Osteoblast (primary cell): ENCODE results near the gene VWA5B2. TPM values are rescaled to one million over a fixed set of nuclear protein-coding genes. Genes with fewer than 3 reads are reported as not detected.

Experiments
- DNase-seq: peaks from one replicate; pipeline ENCODE4 v3.0.0; 2011; ENCODE audit warnings: low spot score, mixed read lengths; ENCODE audit not compliant: insufficient read length; ENCODE audit errors: missing footprints
- H2AFZ ChIP-seq: 2 replicates; pipeline ENCODE4 v1.6.0; 2011; ENCODE audit warnings: mild to moderate bottlenecking, low read length
- H3K27ac ChIP-seq: 2 replicates; pipeline ENCODE4 v1.5.1; 2011; ENCODE audit warnings: mild to moderate bottlenecking, low read depth, low read length, moderate library complexity
- H3K27me3 ChIP-seq: 2 replicates; pipeline ENCODE4 v1.6.0; 2012; ENCODE audit warnings: mild to moderate bottlenecking, control low read depth, inconsistent platforms, low read length, moderate library complexity; ENCODE audit not compliant: insufficient read depth
- H3K36me3 ChIP-seq: 2 replicates; pipeline ENCODE4 v1.5.1; 2011; ENCODE audit warnings: mild to moderate bottlenecking, low read length, control low read depth, moderate library complexity; ENCODE audit not compliant: insufficient read depth
- H3K4me1 ChIP-seq: 2 replicates; pipeline ENCODE4 v1.5.1; 2011; ENCODE audit warnings: mild to moderate bottlenecking, low read length, control low read depth, moderate library complexity; ENCODE audit not compliant: insufficient read depth
- H3K4me2 ChIP-seq: 2 replicates; pipeline ENCODE4 v1.6.0; 2011; ENCODE audit warnings: mild to moderate bottlenecking, low read length; ENCODE audit not compliant: insufficient read depth
- H3K4me3 ChIP-seq: fragments of 200-600 bp; sonication (generic); 3 replicates; pipeline ENCODE4 v1.5.1; 2012; ENCODE audit warnings: mild to moderate bottlenecking, low read length, inconsistent platforms; ENCODE audit not compliant: insufficient read depth
- H3K79me2 ChIP-seq: 2 replicates; pipeline ENCODE4 v1.6.0; 2012; ENCODE audit warnings: mild to moderate bottlenecking, low read length, control low read depth, inconsistent platforms; ENCODE audit not compliant: insufficient read depth
- H3K9me3 ChIP-seq: 2 replicates; pipeline ENCODE4 v1.5.1; 2011; ENCODE audit warnings: low read depth, low read length, control low read depth
- H4K20me1 ChIP-seq: 2 replicates; pipeline ENCODE4 v1.6.0; 2012; ENCODE audit warnings: mild to moderate bottlenecking, low read length, control low read depth; ENCODE audit not compliant: insufficient read depth
- CTCF ChIP-seq: IDR thresholded peaks from 2 replicates; pipeline ENCODE4 v1.5.1; 2011; ENCODE audit warnings: mild to moderate bottlenecking, low read depth, low read length, moderate library complexity; ENCODE audit errors: extremely low read depth
- total RNA-seq: library from RNA; depleted of rRNA; stranded (reverse); fragments of >200 nt; gene quantifications from 2 replicates; pipeline ENCODE4 v1.2.3, GENCODE V29; 2012

The VWA5B2 gene
- total RNA-seq, 1 donor = not detected

GRCh38 chr3:184184546-184185230 is 44.7 kb upstream of the VWA5B2 start:
- H3K9me3 ChIP-seq = no peaks in the 10 kb centered on the region
- H3K79me2 ChIP-seq = peaks cover 72% of the 10 kb centered on the region
- H3K4me1 ChIP-seq = peaks cover 27% of the 10 kb centered on the region
- H2AFZ ChIP-seq = no peak overlapping the region
- H3K27ac ChIP-seq = peak overlapping the region; percentile 82
- DNase-seq = no peak
- H3K4me3 ChIP-seq = no peak overlapping the region
- H3K4me2 ChIP-seq = peak overlapping the region; percentile 73
- peaks cover 51% of the 10 kb centered on the region for H4K20me1 ChIP-seq
- H3K27me3 ChIP-seq = no peaks in the 10 kb centered on the region
- peaks cover 83% of the 10 kb centered on the region for H3K36me3 ChIP-seq
- TF ChIP-seq CTCF = no peak

GRCh38 chr3:184185461-184186183 is 43.8 kb upstream of the VWA5B2 start:
- TF ChIP-seq CTCF = no peak
- H3K9me3 ChIP-seq = no peaks in the 10 kb centered on the region
- peaks cover 71% of the 10 kb centered on the region for H3K79me2 ChIP-seq
- H4K20me1 ChIP-seq = peaks cover 43% of the 10 kb centered on the region
- H2AFZ ChIP-seq = peak overlapping the region; percentile 48
- peak overlapping the region; percentile 82 for H3K27ac ChIP-seq
- H3K4me3 ChIP-seq = peak overlapping the region; percentile 87
- DNase-seq = peak; percentile 99
- H3K36me3 ChIP-seq = peaks cover 83% of the 10 kb centered on the region
- H3K4me1 ChIP-seq = peaks cover 20% of the 10 kb centered on the region
- peak overlapping the region; percentile 81 for H3K4me2 ChIP-seq
- H3K27me3 ChIP-seq = no peaks in the 10 kb centered on the region

- Histone ChIP-seq H3K9me3 (no peaks in the 10 kb centered on the region), H3K4me2 (peak within 1 kb of the TSS; percentile 81), H3K36me3 (peaks cover 83% of the 10 kb centered on the region), H2AFZ (peak within 1 kb of the TSS; percentile 67), H3K27ac (peak within 1 kb of the TSS; percentile 82), H3K27me3 (no peaks in the 10 kb centered on the region), H3K79me2 (peaks cover 66% of the 10 kb centered on the region), H3K4me3 (peak within 1 kb of the TSS; percentile 87), H4K20me1 (peaks cover 41% of the 10 kb centered on the region), H3K4me1 (peaks cover 20% of the 10 kb centered on the region)
- TF ChIP-seq CTCF = no peak
- DNase-seq = peak; percentile 87
Observed at GRCh38 chr3:184186184-184186901, 43.0 kb upstream of the VWA5B2 start, which contains the start of gene ABCF3. TSS of gene ABCF3 (plus strand) at chr3:184186199. CDS start at chr3:184186208, 9 bp downstream.
